Parathyroid adenoma (tissue), 2 donors: ENCODE data around the gene SLC12A5.

Experiments
- H2AFZ ChIP-seq: fragments of 300-600 bp; sonication (generic); one replicate; pipeline ENCODE4 v1.7.0; 2017; ENCODE audit warnings: antibody characterized with exemption, mild to moderate bottlenecking
- H3K27ac ChIP-seq: fragments of 300-600 bp; sonication (generic); one replicate; pipeline ENCODE4 v1.7.0; 2017
- H3K27me3 ChIP-seq: fragments of 300-600 bp; sonication (generic); one replicate; pipeline ENCODE4 v1.7.0; 2017; ENCODE audit warnings: low read length; ENCODE audit not compliant: control insufficient read depth, insufficient read depth
- H3K36me3 ChIP-seq: fragments of 300-600 bp; sonication (generic); one replicate; pipeline ENCODE4 v1.7.0; 2017; ENCODE audit warnings: low read length; ENCODE audit not compliant: control insufficient read depth, insufficient read depth
- H3K4me1 ChIP-seq: fragments of 300-600 bp; sonication (generic); one replicate; pipeline ENCODE4 v1.7.0; 2017; ENCODE audit warnings: control low read depth
- H3K4me2 ChIP-seq: fragments of 300-600 bp; sonication (generic); one replicate; pipeline ENCODE4 v1.7.0; 2017; ENCODE audit warnings: low read length
- H3K4me3 ChIP-seq: fragments of 300-600 bp; sonication (generic); one replicate; pipeline ENCODE4 v1.7.0; 2017; ENCODE audit warnings: low read depth, low read length
- H3K79me2 ChIP-seq: fragments of 300-600 bp; sonication (generic); one replicate; pipeline ENCODE4 v1.7.0; 2017; ENCODE audit warnings: control low read depth
- H3K9ac ChIP-seq: fragments of 300-600 bp; sonication (generic); one replicate; pipeline ENCODE4 v1.7.0; 2017; ENCODE audit warnings: mild to moderate bottlenecking
- H3K9me3 ChIP-seq: fragments of 300-600 bp; sonication (generic); one replicate; pipeline ENCODE4 v1.7.0; 2017; ENCODE audit warnings: low read length; ENCODE audit not compliant: control insufficient read depth
- CTCF ChIP-seq: fragments of 300-600 bp; sonication (generic); IDR thresholded peaks from one replicate; pipeline ENCODE4 v1.7.0; 2017; ENCODE audit warnings: antibody characterized with exemption, mild to moderate bottlenecking
- donor health status: primary hyperparathyroidism.

Gene SLC12A5

DNA sequence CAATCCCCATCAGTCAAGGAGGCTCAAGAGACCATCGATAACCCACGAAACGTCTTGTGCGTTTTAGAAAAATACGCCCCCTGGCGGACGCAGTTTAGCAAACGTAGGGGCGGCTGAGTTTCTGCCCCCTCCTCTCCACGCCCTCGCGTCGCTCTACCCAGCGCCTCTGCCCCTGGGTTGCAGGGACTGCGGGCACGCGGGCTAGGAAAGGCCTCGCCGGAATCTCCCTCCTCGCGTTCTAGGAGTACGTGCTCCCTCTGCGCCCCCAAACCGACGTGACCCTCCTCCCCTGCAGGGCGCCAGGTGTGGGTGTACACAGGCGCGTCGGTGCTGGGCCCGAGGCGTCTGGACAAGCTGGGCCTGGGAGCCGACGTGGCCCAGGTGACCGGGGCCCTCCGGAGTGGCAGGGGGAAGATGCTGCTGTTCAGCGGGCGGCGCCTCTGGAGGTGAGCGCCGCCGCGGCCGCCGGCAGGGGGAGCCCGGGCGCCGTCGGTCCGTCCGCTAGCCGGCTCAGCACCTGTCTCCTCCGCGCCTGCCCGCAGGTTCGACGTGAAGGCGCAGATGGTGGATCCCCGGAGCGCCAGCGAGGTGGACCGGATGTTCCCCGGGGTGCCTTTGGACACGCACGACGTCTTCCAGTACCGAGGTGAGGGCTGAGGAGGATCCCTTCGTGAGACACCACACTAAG lies 15.0 kb upstream of the SLC12A5 start:
- peak overlapping the region; percentile 30 for H3K4me2 ChIP-seq
- H3K9me3 ChIP-seq: no peaks in the 10 kb centered on the region
- no peaks in the 10 kb centered on the region for H3K36me3 ChIP-seq
- H3K4me1 ChIP-seq: peaks cover 5% of the 10 kb centered on the region
- peak overlapping the region; percentile 59 for H2AFZ ChIP-seq
- H3K27me3 ChIP-seq: peaks cover 3% of the 10 kb centered on the region
- no peak overlapping the region for H3K27ac ChIP-seq
- no peak overlapping the region for H3K9ac ChIP-seq
- no peaks in the 10 kb centered on the region for H3K79me2 ChIP-seq
- peak; percentile 81 for TF ChIP-seq CTCF
- no peak overlapping the region for H3K4me3 ChIP-seq

- H2AFZ ChIP-seq: peak overlapping the region; percentile 59
- H3K4me3 ChIP-seq: no peak overlapping the region
- no peak overlapping the region for H3K4me2 ChIP-seq
- no peak overlapping the region for H3K27ac ChIP-seq
- H3K79me2 ChIP-seq: no peaks in the 10 kb centered on the region
- no peak overlapping the region for H3K9ac ChIP-seq
- peaks cover 5% of the 10 kb centered on the region for H3K4me1 ChIP-seq
- H3K27me3 ChIP-seq: peaks cover 3% of the 10 kb centered on the region
- no peaks in the 10 kb centered on the region for H3K36me3 ChIP-seq
- no peak for TF ChIP-seq CTCF
- H3K9me3 ChIP-seq: no peaks in the 10 kb centered on the region
These were observed 14.3 kb upstream of the SLC12A5 start for GRCh38 chr20:46014517-46015396.

GRCh38 chr20:46017272-46017671 lies 11.7 kb upstream of the SLC12A5 start:
- Histone ChIP-seq H3K9me3 (no peaks in the 10 kb centered on the region), H3K36me3 (no peaks in the 10 kb centered on the region), H3K4me3 (no peak overlapping the region), H3K27ac (no peak overlapping the region), H2AFZ (no peak overlapping the region), H3K79me2 (no peaks in the 10 kb centered on the region), H3K27me3 (peaks cover 3% of the 10 kb centered on the region), H3K9ac (no peak overlapping the region), H3K4me1 (peaks cover 5% of the 10 kb centered on the region), H3K4me2 (no peak overlapping the region)
- no peak for TF ChIP-seq CTCF

GRCh38 chr20:46018112-46018511 lies 10.9 kb upstream of the SLC12A5 start:
- Histone ChIP-seq H3K27ac (no peak overlapping the region), H3K9me3 (no peaks in the 10 kb centered on the region), H3K79me2 (no peaks in the 10 kb centered on the region), H3K27me3 (no peaks in the 10 kb centered on the region), H3K4me3 (no peak overlapping the region), H3K4me1 (peaks cover 7% of the 10 kb centered on the region), H3K9ac (no peak overlapping the region), H2AFZ (no peak overlapping the region), H3K36me3 (no peaks in the 10 kb centered on the region), H3K4me2 (no peak overlapping the region)
- TF ChIP-seq CTCF: no peak
